H1 (cell line): ENCODE data around the gene SH2B3. TPM values are rescaled to one million over a fixed set of nuclear protein-coding genes. Genes with fewer than 3 reads are reported as not detected.

Experiments
- CTCF ChIA-PET: fragments of 300-600 bp; sonication (Branson Sonifier 250); formaldehyde crosslinking; loops from one replicate; lab custom pipeline; 2021; ENCODE audit not compliant: partially characterized antibody; lab: Charles Lee
- POLR2A ChIA-PET: fragments of 300-600 bp; sonication (Branson Sonifier 250); formaldehyde crosslinking; loops from one replicate; lab custom pipeline; 2021; ENCODE audit warnings: inconsistent platforms; ENCODE audit not compliant: partially characterized antibody; lab: Charles Lee
- DNase-seq, 2 experiments: peaks; one replicate each; pipeline versions ENCODE4 v3.0.0 to v3.0.0-alpha.2; 2010 to 2022; ENCODE audit warnings: low spot score in 2 of 2, low read depth in 1 of 2, mixed read lengths in 1 of 2
- FAIRE-seq: peaks from 2 replicates; lab custom pipeline; 2011; peaks lifted over from hg19 to GRCh38; lab: Jason Lieb, UNC
- H2AFZ ChIP-seq: 2 replicates; pipeline ENCODE4 v1.8.1; 2012; ENCODE audit warnings: low read length, inconsistent platforms
- H2AK5ac ChIP-seq: 2 replicates; pipeline ENCODE4 v1.6.1; 2013; ENCODE audit warnings: low read depth, low read length
- H2BK120ac ChIP-seq: replicated peaks from 2 replicates; pipeline ENCODE3; 2013; ENCODE audit warnings: low read depth, low read length, inconsistent platforms
- H2BK12ac ChIP-seq: 2 replicates; pipeline ENCODE4 v1.6.1; 2013; ENCODE audit warnings: low read depth, low read length
- H2BK15ac ChIP-seq: 2 replicates; pipeline ENCODE4 v1.6.1; 2013; ENCODE audit warnings: low read length
- H2BK20ac ChIP-seq: 2 replicates; pipeline ENCODE4 v1.6.1; 2013; ENCODE audit warnings: low read length
- H2BK5ac ChIP-seq: 2 replicates; pipeline ENCODE4 v1.6.1; 2013; ENCODE audit warnings: low read depth, low read length
- H3K14ac ChIP-seq: 2 replicates; pipeline ENCODE4 v1.6.1; 2013; ENCODE audit warnings: inconsistent platforms; ENCODE audit not compliant: insufficient read length
- H3K18ac ChIP-seq: 2 replicates; pipeline ENCODE4 v1.6.1; 2013; ENCODE audit warnings: low read length; ENCODE audit errors: extremely low read depth
- H3K23ac ChIP-seq: 2 replicates; pipeline ENCODE4 v1.6.1; 2013; ENCODE audit warnings: inconsistent platforms; ENCODE audit not compliant: insufficient read length
- H3K23me2 ChIP-seq: 2 replicates; pipeline ENCODE4 v1.6.1; 2013; ENCODE audit warnings: low read depth, low read length
- H3K27ac ChIP-seq: 2 replicates; pipeline ENCODE4 v1.6.1; 2011; ENCODE audit warnings: low read depth, low read length, inconsistent platforms
- H3K27me3 ChIP-seq, 4 experiments: replicated peaks in 1 of 4; 1 replicate in 1 of 4; 2 replicates in 3 of 4; pipeline versions ENCODE4 v1.6.1 to v1.8.1; 2011 to 2013; ENCODE audit warnings: low read length in 3 of 4, mild to moderate bottlenecking in 3 of 4, inconsistent platforms in 2 of 4, mixed read lengths in 2 of 4, moderate library complexity in 1 of 4; ENCODE audit not compliant: control insufficient read depth in 3 of 4, insufficient read depth in 3 of 4; ENCODE audit errors: extremely low read depth in 1 of 4
- H3K36me3 ChIP-seq, 4 experiments: 2 replicates each; pipeline versions ENCODE4 v1.6.1 to v1.8.1; 2011 to 2013; ENCODE audit warnings: mild to moderate bottlenecking in 4 of 4, low read length in 3 of 4, moderate library complexity in 2 of 4, control low read depth in 1 of 4, inconsistent platforms in 1 of 4; ENCODE audit not compliant: insufficient read depth in 4 of 4, control insufficient read depth in 2 of 4
- H3K4ac ChIP-seq: replicated peaks from 2 replicates; pipeline ENCODE3; 2013; ENCODE audit warnings: low read length, low read depth, mixed read lengths, inconsistent platforms; ENCODE audit not compliant: insufficient read length
- H3K4me1 ChIP-seq, 4 experiments: replicated peaks in 1 of 4; 1 replicate in 1 of 4; 2 replicates in 3 of 4; pipeline versions ENCODE4 v1.6.1 to v1.8.1; 2011 to 2013; ENCODE audit warnings: low read length in 3 of 4, inconsistent platforms in 2 of 4, mixed read lengths in 1 of 4; ENCODE audit not compliant: insufficient read depth in 4 of 4, control insufficient read depth in 3 of 4
- H3K4me2 ChIP-seq, 2 experiments: 2 replicates each; pipeline versions ENCODE4 v1.6.1 to v1.8.1; 2011 to 2013; ENCODE audit warnings: low read depth in 2 of 2, low read length in 2 of 2, control low read depth in 1 of 2, inconsistent platforms in 1 of 2, mild to moderate bottlenecking in 1 of 2; ENCODE audit not compliant: insufficient read depth in 1 of 2
- H3K4me3 ChIP-seq, 4 experiments: fragments of 200-600, 300-600 bp in 1 of 4; sonication (generic), shearing (Covaris generic), sonication (Bioruptor Twin) in 1 of 4; 2 replicates each; pipeline versions ENCODE4 v1.5.1 to v1.8.1; 2011 to 2016; ENCODE audit warnings: low read length in 4 of 4, low read depth in 3 of 4, control low read depth in 2 of 4, inconsistent platforms in 2 of 4, mild to moderate bottlenecking in 2 of 4, mixed read lengths in 1 of 4, moderate library complexity in 1 of 4; ENCODE audit not compliant: insufficient read depth in 2 of 4; ENCODE audit errors: extremely low read depth in 1 of 4
- H3K56ac ChIP-seq: replicated peaks from 2 replicates; pipeline ENCODE3; 2013; ENCODE audit warnings: low read depth, mild to moderate bottlenecking, mixed read lengths, low read length, inconsistent platforms; ENCODE audit not compliant: insufficient read length
- H3K79me1 ChIP-seq: 2 replicates; pipeline ENCODE4 v1.6.1; 2013; ENCODE audit warnings: low read depth, low read length, control low read depth
- H3K79me2 ChIP-seq, 2 experiments: 2 replicates each; pipeline versions ENCODE4 v1.6.1 to v1.8.1; 2012 to 2013; ENCODE audit warnings: low read length in 2 of 2, mild to moderate bottlenecking in 2 of 2, inconsistent platforms in 1 of 2; ENCODE audit not compliant: insufficient read depth in 2 of 2, control insufficient read depth in 1 of 2
- H3K9ac ChIP-seq, 4 experiments: replicated peaks in 1 of 4; 1 replicate in 1 of 4; 2 replicates in 3 of 4; pipeline versions ENCODE4 v1.6.1 to v1.8.1; 2011 to 2013; ENCODE audit warnings: low read depth in 3 of 4, low read length in 3 of 4, control low read depth in 2 of 4, mild to moderate bottlenecking in 2 of 4, moderate library complexity in 2 of 4, inconsistent platforms in 1 of 4; ENCODE audit errors: extremely low read depth in 1 of 4
- H3K9me3 ChIP-seq, 2 experiments: 2 replicates each; pipeline versions ENCODE4 v1.6.1 to v1.8.1; 2012 to 2013; ENCODE audit warnings: mild to moderate bottlenecking in 2 of 2, moderate library complexity in 2 of 2, control low read depth in 1 of 2, inconsistent platforms in 1 of 2, low read depth in 1 of 2, low read length in 1 of 2, mixed read lengths in 1 of 2; ENCODE audit not compliant: insufficient read depth in 2 of 2
- H4K20me1 ChIP-seq, 2 experiments: replicated peaks in 1 of 2; 2 replicates each; pipeline versions ENCODE3 to v1.8.1; 2011 to 2013; ENCODE audit warnings: inconsistent platforms in 2 of 2, low read length in 2 of 2, mild to moderate bottlenecking in 1 of 2; ENCODE audit not compliant: insufficient read depth in 2 of 2, control insufficient read depth in 1 of 2
- H4K5ac ChIP-seq: 2 replicates; pipeline ENCODE4 v1.6.1; 2013; ENCODE audit warnings: low read length, low read depth, mixed read lengths, inconsistent platforms; ENCODE audit not compliant: insufficient read length
- H4K8ac ChIP-seq: 2 replicates; pipeline ENCODE4 v1.8.0; 2013; ENCODE audit warnings: mild to moderate bottlenecking, moderate library complexity, low read length, inconsistent platforms; ENCODE audit not compliant: insufficient read depth; ENCODE audit errors: extremely low read depth
- H4K91ac ChIP-seq: replicated peaks from 2 replicates; pipeline ENCODE3; 2013; ENCODE audit warnings: low read length, mixed read lengths, inconsistent platforms; ENCODE audit not compliant: insufficient read length
- EP300 ChIP-seq, 2 experiments: IDR thresholded peaks; 1 replicate in 1 of 2; 2 replicates in 1 of 2; pipeline ENCODE4 v1.6.1; 2011 to 2012; ENCODE audit warnings: low read depth in 2 of 2, low read length in 2 of 2, mild to moderate bottlenecking in 2 of 2, borderline replicate concordance in 1 of 2, inconsistent platforms in 1 of 2, moderate library complexity in 1 of 2
- EZH2 ChIP-seq: fragments of 200-600 bp; sonication (generic); IDR thresholded peaks from 2 replicates; pipeline ENCODE4 v1.7.1; 2012; ENCODE audit warnings: low read depth, mild to moderate bottlenecking, moderate library complexity, low read length, inconsistent platforms; ENCODE audit not compliant: severe bottlenecking
- FOSL1 ChIP-seq: IDR thresholded peaks from 2 replicates; pipeline ENCODE4 v1.6.1; 2011; ENCODE audit warnings: mild to moderate bottlenecking, low read depth, low read length, moderate library complexity; ENCODE audit not compliant: insufficient read depth
- JUND ChIP-seq: IDR thresholded peaks from 2 replicates; pipeline ENCODE4 v1.6.1; 2011; ENCODE audit warnings: mild to moderate bottlenecking, improper control_type of control experiment, low read length
- RBBP5 ChIP-seq: IDR thresholded peaks from 2 replicates; pipeline ENCODE4 v1.7.1; 2012; ENCODE audit warnings: low read depth, mild to moderate bottlenecking, inconsistent platforms, low read length, moderate library complexity, borderline replicate concordance
- SIN3A ChIP-seq, 2 experiments: IDR thresholded peaks in 1 of 2; conservative IDR thresholded peaks in 1 of 2; 2 replicates each; pipeline ENCODE4 v1.6.1; 2011 to 2012; ENCODE audit warnings: low read length in 2 of 2, improper control_type of control experiment in 1 of 2, low read depth in 1 of 2, mild to moderate bottlenecking in 1 of 2
- TAF7 ChIP-seq: optimal IDR thresholded peaks from 2 replicates; pipeline ENCODE3; 2011; ENCODE audit warnings: low read depth, mild to moderate bottlenecking, inconsistent platforms, low read length, moderate library complexity, borderline replicate concordance
- USF2 ChIP-seq: IDR thresholded peaks from 2 replicates; pipeline ENCODE4 v1.6.1; 2011; ENCODE audit warnings: low read length, improper control_type of control experiment
- ZNF274 ChIP-seq: IDR thresholded peaks from 2 replicates; pipeline ENCODE4 v1.7.0; 2012; ENCODE audit warnings: low read length, borderline replicate concordance; ENCODE audit errors: extremely low read depth
- WGBS, 2 experiments: shearing (Covaris generic) in 1 of 2; methylation state at CpG; one replicate each; pipeline versions ENCODE4 v1.1.6 to v1.1.7; 2013 to 2015; ENCODE audit warnings: low lambda C conversion rate in 2 of 2, mixed read lengths in 2 of 2, inconsistent platforms in 1 of 2, low coverage in 1 of 2, missing lambda C conversion rate in 1 of 2; ENCODE audit not compliant: insufficient replicate concordance in 2 of 2, insufficient coverage in 1 of 2, insufficient read length in 1 of 2; ENCODE audit errors: extremely low coverage in 1 of 2, missing lambda C conversion rate in 1 of 2; 5-methylcytosine and 5-hydroxymethylcytosine counted together
- polyA plus RNA-seq, 7 experiments: library from polyadenylated mRNA; depleted of rRNA in 3 of 7; stranded (reverse) in 5 of 7; unstranded in 2 of 7; fragments of >200 nt in 5 of 7; fragments of 200-250 nt in 2 of 7; gene quantifications; 1 replicate in 5 of 7; 2 replicates in 1 of 7; 4 replicates in 1 of 7; pipeline versions ENCODE4 v1.2.1 to v1.2.3, GENCODE V29; 2011 to 2013; ENCODE audit warnings: missing spikeins in 2 of 7, mixed read lengths in 2 of 7
- total RNA-seq: library from RNA; stranded (reverse); fragmentation: NEBNext Ultra II Directional; extraction: Animal tissue kit (Norgen Biotek cat#: 25700); gene quantifications from 2 replicates; pipeline ENCODE4 v1.2.1, GENCODE V29; 2021

Gene SH2B3
- total and polyA plus RNA-seq, 2 of the 8 experiments (the other 6 are each of a cell fraction or from before 2014, with no cell fraction given): 20.8 to 34.1 TPM

GRCh38 chr12:111409780-111410430 is 4.2 kb downstream of the SH2B3 start:
- H3K56ac ChIP-seq: no peak overlapping the region
- no peak overlapping the region for H2BK120ac ChIP-seq
- H3K4me3 ChIP-seq: no peak overlapping the region
- H3K23me2 ChIP-seq: peaks cover 11% of the 10 kb centered on the region; the same call in 1 of the 2 replicates
- H3K18ac ChIP-seq: peak overlapping the region; percentile 71
- H2AFZ ChIP-seq: no peak overlapping the region
- CTCF ChIA-PET: interaction anchor here (0.6 to 22.8 kb wide), 4 partner anchors 10 to 513 kb away, joined by 3 to 838 read pairs (median 9); no protein-coding TSS in a partner anchor
- peak overlapping the region; percentile 92 for H4K91ac ChIP-seq
- H3K4me1 ChIP-seq: peaks cover 31 to 67% (median 47%) of the 10 kb centered on the region in 4 experiments
- no peak overlapping the region for H3K23ac ChIP-seq
- peaks cover 19 to 28% of the 10 kb centered on the region in 2 experiments for H4K20me1 ChIP-seq
- H2BK12ac ChIP-seq: peak overlapping the region; percentile 84; the same call in 1 of the 2 replicates
- H3K27ac ChIP-seq: no peak overlapping the region
- peak overlapping the region; percentile 94 for H2BK5ac ChIP-seq
- peak overlapping the region; percentile 25 for H3K4ac ChIP-seq
- peak overlapping the region; percentile 16 for H4K8ac ChIP-seq
- no peaks in the 10 kb centered on the region for H3K27me3 ChIP-seq
- peaks cover 15% of the 10 kb centered on the region for H3K79me1 ChIP-seq
- TF ChIP-seq EP300 (IDR thresholded peaks at IDR 0.05; ENCODE audit: borderline replicate concordance in 1 of 2, low read depth in 2 of 2, low read length in 2 of 2) (no peak), EZH2 (no peak), FOSL1 (no peak), RBBP5 (no peak), SIN3A (conservative IDR thresholded peaks at IDR 0.05 in 1 of 2, IDR thresholded peaks at IDR 0.05 in 1 of 2; ENCODE audit: low read depth in 1 of 2, low read length in 2 of 2) (no peak), USF2 (no peak), JUND (no peak), ZNF274 (no peak), TAF7 (no peak)
- H3K9me3 ChIP-seq: no peaks in the 10 kb centered on the region
- peak overlapping the region; percentile 92; the same call in 1 of the 2 replicates for H2BK15ac ChIP-seq
- H4K5ac ChIP-seq: no peak overlapping the region
- no peak for FAIRE-seq
- H3K79me2 ChIP-seq: peaks cover 41 to 85% of the 10 kb centered on the region in 2 experiments
- H2AK5ac ChIP-seq: peak overlapping the region; percentile 98
- 72% methylated on average over 13 of the region's 14 CpGs; no CpG with 5 or more reads in 1 of the 2 experiments for WGBS, 2 experiments
- no peak overlapping the region for H2BK20ac ChIP-seq
- no peaks in the 10 kb centered on the region for H3K36me3 ChIP-seq
- no peak overlapping the region for H3K14ac ChIP-seq
- no peak for DNase-seq
- no peak overlapping the region for H3K9ac ChIP-seq
- no peak overlapping the region; a peak in 2 of 4 replicates for H3K4me2 ChIP-seq
- POLR2A ChIA-PET: interaction anchor here (1.0 to 4.3 kb wide), 6 partner anchors 9 to 42 kb away, joined by 3 to 29 read pairs (median 6); no protein-coding TSS in a partner anchor
